ENCODE results near the gene DIDO1.
"Not testable (repeated sequence)": the region's sequence is repeated elsewhere in the genome, so short reads cannot be mapped to it uniquely, and the experiment has no call there.

Gene DIDO1

DNA sequence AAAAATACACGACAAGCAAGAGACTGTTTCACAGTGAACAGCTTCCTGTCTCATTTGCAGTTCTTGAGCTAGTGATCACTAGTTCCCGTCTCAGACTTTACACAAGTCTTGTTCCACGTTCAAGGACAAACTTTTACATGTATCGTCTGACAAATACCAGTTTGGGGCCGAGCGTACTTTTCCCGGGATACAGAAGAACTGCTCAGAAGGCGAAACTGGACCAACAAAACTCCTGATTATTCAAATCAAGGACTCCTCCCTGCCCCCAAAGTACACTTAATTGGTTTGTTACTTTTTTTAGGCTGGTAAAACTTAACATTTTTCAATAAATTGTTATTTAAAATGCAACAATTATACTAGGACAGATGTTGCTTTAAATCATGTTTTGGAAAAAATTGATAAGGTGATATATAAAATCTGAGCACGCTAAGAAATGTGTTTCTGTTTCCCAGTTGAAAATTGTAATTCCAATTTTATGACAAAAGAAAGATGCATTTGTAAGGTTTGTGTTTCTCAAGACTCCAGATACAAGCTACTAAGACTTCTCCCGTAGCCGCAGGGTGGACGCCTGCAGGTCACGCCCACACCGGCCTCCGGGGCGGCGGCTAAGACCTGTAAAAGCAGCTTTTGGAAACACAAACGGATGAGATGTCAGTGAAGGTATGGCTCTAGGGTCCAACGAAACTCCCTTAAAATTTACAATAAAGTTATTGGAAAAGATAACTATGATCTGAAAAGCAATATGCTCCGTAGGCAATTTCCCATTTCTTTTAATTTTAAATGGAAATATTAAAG, 47.9 kb downstream of the DIDO1 start:
- no peak for DNase-seq (ENCODE audit: low read depth)

DNA sequence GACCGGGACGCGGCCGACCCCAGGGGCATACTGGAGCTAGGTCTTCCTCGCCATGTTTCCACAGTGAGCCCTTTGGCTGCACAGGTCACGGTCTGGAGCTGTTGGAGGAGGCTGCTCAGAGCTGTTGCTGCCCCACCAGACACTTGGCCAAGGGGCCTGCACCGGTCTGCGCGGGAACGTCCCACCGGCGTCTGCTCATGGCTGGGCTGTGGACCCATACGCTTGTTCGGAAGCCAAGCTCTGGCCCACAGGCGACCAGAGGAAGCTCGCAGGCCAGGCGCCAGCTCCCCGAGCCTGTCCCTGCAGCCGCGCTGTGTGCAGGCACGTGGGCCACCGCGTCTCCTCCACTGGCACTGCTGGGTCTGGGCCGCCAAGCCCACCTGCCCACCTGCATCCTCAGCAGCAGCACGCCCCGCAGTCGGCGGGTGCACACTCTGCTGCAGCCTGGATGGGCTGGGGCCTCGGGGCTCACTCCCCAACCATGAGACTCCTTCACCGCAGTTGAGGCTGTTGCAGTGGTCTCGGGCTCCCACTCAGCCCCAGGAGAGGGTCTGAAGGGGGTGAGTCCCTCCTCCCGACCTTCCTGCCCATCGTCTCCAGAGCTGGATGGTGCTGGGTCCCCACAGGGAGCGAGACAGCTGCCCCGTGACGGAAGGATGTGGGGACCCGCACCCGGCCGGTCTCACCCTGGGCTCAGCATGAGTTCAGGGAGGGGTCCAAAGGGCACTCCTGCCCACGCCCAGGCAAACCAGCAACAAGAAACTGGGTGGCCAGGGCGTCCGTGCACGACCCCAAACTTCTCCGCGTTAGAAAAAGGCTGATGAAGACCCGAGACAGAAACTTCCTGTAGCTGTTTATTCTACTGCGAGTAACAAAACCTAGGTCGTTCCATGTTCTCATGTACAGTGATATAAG, 49.1 kb downstream of the DIDO1 start:
- DNase-seq (ENCODE audit: low read depth), result no peak

DNA sequence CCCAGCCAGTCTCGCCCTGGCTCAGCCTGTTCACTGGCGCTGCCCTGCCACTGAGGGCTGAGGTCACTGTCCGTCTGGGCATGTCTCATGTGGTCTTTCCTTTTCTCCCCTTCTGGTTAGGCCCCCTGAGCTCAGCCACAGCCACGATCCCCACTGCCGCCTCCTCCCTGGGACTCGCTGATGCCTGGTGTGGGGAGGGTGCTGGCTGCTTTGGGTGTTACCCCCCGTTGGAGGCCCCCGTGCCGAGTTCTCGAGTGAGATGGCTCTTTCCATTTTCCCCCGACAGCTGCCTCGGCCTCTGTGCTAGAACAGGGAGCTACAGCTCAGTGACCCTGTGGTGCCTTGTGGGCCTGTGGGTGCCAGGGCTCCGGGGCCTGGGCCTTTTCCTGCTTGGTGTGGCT, 49.8 kb downstream of the DIDO1 start:
- no peak for DNase-seq (ENCODE audit: low read depth)

DNA sequence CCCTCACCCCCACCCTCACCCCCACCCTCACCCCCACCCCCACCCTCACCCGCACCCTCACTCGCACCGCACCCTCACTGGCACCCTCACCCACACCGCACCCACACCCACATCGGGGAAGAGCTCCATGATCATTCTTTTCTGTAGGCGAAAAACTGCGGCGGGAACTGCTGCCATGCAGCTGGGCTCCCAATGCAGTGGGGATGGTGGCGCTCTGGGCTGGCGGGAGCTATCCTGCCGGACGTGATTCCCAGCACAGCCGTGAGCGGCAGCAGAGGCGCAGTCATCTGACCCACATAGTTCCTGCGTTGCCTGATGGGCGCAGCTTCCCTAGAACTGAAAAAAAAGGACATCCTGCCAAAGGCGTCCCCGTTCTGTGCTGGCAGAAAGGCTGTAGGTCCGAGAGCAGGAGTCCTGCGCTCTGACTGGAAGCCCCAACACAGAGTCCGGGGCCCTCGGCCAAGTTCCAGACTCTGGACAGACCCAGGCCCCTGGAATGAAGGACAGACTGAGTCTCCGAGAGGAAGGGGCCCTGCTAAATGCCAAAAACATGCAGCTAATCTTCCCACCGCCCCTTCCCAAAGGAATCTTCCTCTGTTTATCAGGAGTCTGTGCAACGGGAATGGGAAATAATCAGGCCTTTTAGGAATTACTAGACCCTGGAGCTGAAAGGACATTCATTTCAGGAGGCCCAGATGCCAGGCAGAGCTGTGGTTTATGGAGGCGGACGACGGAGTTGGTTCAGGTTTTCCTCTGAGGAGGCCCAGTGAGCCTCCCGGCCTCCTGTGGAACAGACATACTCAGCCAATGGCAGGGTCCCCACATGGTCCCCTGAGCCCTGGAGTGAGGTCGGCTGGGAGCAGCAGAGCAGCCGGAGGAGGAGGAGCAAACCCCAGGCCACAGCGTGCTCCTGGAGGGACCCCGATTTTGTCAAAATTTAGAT, 50.6 kb downstream of the DIDO1 start:
- no peak for DNase-seq (ENCODE audit: low read depth)

DNA sequence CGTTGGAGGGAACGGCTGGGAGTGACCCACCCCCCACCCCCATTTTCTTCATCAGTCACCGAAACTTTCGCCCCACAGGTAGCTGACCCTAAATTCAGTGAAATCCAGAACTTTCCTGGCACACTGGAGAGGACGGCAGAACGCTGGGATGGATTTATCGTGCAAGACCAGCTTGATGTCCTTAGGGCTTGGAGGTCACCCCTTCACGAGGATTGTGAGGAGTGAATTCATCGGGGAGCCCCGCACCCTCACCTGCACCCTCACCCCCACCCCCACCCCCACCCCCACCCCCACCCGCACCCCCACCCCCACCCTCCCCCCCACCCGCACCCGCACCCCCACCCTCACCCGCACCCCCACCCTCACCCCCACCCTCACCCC, 51.4 kb downstream of the DIDO1 start:
- no peak for DNase-seq (ENCODE audit: low read depth)

DNA sequence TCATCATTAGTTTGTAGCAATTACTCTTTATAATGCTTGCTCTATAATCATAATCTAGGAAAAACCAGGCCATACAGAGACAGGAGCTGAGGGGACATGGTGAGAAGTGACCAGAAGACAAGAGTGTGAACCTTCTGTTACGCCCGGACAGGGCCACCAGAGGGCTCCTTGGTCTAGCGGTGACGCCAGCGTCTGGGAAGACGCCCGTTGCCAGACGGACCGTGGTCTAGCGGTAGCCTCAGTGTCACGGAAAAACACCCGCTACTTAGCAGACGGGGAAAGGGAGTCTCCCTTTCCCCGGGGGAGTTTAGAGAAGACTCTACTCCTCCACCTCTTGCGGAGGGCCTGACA, 52.6 kb downstream of the DIDO1 start:
- DNase-seq (ENCODE audit: low read depth), result peak; percentile 14

DNA sequence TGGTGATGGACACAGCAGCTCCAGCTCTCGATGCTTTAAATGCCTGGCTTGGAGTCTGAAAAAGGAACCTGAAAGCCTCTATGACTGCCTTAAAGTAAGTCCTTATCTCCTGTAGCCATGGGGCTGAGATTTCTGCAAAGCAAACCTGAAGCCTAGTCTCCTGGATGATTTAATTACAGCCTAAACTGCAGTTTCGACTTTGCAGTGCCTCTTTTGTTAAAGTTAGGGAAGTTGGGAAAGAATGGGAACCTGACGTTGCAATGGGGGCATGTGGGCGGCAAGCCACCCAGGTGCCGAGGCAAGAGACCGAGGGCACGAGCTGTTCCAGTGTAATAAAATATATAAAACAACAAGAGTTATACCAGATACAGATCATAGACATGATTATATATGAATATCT, 53.0 kb downstream of the DIDO1 start:
- no peak for DNase-seq (ENCODE audit: low read depth)

DNA sequence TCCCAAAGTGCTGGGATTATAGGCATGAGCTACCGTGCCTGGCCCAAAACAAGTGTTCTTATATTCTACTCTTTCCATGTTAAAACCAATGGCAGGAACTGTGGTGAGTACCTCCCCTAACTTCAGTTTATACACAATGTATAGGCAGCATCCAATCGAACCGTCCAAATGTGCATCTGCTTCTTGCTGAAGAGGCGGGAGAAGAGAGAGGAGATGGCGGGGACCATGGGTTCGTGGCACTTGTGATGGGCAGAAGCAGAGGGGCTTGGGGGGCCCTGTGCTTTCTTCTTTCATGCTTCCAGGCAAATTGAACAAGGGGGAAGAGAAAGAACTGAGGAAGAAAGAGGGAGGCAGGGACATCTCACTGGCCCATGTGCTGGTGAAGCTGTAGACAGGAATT, 53.4 kb downstream of the DIDO1 start:
- no peak for DNase-seq (ENCODE audit: low read depth)

DNA sequence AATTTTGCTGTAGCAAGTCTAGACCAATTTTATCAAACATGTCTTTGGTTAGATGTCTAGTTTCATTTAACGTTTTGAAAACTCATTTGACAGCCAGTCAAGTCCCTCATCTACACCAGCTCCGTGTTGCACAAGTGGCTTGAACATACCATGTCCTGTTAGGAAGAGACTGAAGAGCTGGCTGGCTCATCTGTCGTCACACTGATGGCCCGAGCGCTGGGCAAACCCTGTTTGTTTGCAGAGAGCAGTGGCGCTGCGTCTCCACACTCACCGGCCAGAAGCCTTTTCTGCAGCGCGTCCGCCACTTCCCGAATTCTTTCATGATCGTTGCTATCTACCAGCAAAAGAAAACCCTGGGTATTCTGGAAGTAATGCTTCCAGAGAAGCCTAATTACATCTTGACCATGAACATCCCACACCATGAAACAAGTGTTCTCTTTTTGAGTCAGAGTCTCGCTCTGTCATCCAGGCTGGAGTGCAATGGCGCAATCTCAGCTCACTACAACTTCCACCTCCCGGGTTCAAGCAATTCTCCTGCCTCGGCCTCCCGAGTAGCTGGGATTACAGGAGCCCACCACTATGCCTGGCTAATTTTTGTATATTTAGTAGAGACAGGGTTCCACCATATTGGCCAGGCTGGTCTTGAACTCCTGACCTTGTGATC, 54.0 kb downstream of the DIDO1 start:
- DNase-seq (ENCODE audit: low read depth), result no peak

DNA sequence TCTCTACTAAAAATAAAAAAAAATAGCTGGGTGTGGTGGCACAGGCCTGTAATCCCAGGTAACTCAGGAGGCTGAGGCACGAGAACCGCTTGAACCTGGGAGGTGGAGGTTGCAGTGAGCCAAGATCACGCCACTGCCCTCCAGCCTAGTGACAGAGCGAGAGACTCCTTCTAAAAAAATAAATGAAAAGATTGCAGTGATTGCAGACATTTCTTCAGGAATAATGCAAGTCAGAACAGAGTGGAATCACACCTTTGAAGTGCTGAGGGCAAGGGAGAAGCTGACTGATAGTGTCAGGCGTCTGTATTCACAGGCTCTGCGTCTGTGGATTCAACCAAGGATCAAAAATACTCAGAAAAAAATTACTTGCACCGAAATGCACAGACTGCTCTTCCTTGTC, 62.1 kb downstream of the DIDO1 start:
- DNase-seq (ENCODE audit: low read depth), result no peak

DNA sequence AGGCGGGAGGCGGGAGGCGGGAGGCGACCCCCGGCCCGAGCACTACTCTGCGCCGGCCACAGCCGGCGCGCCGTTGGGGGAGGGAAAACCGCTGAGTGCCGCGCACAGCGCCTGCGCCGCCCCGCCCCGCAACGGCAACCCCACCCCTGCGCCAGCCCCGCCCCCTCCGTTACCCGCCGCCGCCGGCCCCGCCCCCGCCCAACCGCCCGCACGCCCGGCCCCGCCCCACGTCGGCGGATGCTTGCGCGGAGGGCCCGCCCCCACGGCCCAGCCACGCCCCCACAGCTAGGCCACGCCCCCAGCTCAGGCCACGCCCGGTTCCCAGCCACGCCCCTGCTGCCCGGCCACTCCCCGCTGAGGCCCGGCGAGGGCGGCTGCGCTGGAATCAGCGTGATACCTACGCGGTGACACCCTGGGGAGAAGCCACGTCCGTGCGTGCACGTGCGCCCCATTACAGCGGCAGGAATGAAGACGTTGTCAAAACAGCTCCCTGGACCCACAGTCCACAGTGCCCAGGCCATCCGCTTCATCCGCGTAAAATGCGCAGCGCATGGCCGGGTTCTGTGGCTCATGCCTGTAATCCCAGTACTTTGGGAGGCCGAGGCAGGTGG, 64.5 kb downstream of the DIDO1 start, which contains the start of gene TCFL5:
Gene TCFL5, minus strand, starts transcription at position 97 of the 611 bp plus-strand sequence. CDS start 152 bp downstream, outside the sequence.
- DNase-seq (ENCODE audit: low read depth), result peak; percentile 94

DNA sequence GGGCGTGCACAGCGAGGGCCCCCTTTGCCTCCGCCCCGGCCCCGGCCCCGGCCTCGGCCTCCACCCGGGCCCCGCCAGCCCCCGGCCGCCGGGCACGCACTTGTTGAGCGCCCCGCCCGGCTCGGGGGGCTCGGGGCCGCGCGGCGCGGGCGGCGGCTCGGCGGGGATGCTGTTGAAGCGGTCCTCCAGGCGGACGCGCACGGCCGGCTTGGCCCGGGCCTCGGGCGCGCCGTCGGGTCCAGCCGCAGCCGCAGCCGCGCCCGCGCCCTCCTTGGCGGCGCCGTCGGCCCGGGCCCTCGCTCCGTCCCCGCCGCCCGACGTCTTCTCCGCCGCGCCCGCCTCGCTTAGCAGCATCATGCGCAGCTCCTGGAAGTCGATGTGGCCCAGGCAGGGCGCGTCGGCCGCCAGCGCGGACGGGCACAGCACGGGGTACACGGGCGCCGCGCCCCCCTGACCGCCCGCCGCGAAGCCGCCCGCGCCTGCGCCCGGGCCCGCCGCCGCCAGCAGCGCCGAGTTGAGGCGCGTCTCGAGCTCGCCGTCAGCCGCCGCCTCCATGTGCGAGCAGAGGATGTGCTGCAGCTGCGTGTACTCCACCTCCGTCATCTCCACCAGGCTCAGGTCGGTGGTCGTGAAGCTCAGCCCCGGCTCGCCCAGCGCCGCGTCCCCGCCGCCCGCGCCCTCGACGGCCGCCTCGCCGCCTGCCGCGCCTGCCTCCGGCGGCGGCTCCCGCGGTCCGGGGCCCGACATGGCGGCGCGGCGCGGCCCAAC, 65.2 kb downstream of the DIDO1 start:
- peak; percentile 23 for DNase-seq (ENCODE audit: low read depth)

DNA sequence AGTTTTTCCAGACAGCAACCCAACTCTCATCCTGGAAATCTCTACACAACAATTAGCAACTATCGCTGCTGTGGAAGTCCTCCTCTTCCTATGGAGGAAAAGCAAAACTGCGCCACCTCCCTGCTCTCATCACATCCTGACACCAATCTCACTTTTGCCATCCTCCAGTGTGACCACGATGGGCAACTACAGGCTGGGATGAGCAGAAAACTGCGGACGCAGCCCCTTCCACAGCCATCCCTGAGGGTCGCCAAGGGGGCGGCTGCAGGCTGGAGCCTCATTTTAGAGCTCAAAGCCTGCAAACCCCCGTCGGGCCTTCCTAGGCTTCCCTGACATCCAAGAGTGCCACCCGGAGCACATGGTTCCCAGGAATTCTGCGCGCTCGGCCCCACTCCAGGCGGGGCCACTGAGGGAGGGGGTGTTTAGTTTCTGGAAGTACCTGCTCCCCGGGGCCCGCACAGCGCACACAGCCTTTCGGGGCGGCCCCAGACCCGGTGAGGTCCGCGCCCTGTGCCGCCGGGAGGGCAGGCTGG, 65.8 kb downstream of the DIDO1 start:
- DNase-seq (ENCODE audit: low read depth), result no peak

DNA sequence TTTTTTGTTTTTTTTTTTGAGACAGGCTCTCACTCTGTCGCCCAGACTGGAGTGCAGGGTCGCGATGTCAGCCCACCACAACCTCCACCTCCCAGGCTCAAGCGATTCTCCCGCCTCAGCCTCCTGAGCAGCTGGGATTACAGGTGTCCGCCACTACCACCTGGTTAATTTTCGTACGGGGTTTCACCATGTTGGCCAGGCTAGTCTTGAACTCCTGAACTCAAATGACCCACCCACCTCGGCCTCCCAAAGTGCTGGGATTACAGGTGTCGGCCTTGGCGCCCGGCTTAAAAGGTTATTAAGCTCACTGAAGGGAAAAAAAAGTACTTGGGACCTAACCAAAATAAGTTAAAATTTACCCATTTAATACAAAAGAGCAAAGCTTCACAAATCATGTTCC, 66.6 kb downstream of the DIDO1 start:
- no peak for DNase-seq (ENCODE audit: low read depth)

DNA sequence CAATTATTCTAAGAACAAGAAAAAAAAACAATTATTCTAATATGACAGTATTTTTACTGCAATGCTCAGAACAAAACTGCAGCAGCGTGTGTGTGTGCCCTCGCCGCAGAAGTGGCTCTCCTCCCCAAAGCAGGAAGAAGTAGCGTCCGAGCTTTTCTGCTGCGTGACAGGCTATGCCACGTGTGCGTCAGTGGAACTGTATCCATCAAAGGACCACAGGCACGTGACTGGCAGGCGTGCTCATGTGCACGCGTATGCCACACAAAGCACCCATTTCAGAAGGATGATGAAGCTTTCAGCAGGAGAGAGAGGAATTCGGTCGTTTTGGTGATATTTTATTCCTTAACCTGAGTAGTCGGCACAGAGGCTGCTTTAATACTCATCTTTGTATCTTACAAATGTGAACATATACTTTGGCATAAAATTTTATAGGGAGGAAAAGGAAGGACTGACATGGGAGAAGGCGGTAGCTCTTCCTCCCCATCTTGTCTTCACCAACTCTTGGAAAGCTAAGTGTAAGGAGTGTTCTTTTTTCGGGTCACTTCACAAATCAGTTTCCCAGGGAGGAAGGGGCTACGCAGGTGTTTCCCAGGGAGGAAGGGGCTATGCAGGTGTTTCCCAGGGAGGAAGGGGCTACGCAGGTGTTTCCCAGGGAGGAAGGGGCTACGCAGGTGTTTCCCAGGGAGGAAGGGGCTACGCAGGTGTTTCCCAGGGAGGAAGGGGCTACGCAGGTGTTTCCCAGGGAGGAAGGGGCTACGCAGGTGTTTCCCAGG, 68.1 kb downstream of the DIDO1 start:
- DNase-seq (ENCODE audit: low read depth), result no peak

DNA sequence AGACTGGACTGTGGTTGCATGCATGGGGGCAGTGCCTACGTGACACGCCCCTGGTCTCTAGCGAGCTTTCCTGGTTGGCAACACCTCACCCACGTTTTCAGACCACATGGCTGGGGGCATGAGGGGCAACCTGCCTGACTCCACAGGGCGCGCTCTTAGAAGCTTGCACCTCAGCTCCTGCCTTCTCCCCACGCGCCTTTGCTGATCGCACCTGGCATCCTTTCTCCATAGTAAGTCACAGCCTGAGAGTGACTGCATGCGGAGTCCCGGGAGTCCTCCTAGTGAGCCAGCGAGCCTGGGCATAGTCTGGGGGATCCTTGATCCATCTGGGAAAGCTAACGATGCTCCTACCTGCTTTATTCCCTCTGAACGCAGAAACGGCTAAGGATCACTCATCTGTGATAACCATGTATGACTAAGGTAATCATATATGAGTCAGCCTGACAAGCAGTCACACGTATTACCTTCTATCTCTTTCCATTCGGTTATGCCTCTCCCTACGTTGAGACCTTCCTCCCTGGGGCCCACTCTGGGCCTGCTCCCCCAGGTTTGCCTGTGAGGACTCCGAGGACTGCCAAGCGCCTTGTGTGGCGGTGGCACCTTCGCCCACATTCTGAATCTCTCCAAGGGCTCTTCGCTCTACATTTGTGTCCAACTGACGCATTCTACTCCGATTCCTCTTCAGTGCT, 69.2 kb downstream of the DIDO1 start:
- no peak for DNase-seq (ENCODE audit: low read depth)

DNA sequence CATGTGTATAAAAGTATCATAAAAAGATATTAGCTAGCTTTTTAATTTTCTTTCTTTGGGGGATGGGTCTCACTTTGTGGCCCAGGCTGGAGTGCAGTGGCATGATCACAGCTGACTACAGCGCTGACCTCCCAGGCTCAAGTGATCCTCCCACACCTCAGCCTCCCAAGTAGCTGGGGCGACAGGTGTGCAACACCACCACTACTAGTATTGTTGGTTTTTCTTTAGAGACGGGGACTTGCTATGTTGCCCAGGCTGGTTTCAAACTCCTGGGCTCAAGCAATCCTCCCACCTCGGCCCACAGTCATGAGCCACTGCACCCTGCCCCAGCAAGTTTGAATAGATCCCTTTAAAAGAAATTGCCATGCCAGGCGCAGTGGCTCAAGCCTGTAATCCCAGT, 71.2 kb downstream of the DIDO1 start:
- DNase-seq (ENCODE audit: low read depth), result no peak

DNA sequence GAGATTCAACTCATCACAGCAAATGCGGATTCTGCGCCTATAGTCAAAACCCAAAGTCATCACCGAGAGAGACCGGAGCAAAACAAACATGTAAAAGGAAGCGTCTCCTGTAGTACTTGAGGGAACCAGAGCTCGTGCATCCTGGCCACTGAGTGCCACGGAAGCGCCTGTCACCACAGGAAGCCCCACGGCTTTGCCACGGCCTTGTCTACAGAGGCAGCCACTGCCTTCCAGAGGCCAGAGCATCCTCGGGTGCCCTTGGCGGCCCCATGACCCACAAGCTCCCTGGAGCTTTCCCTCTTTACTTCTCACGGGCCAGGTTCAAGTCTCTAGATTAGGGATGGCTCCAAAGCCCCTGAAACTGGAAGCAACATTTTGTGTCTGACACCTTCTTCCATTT, 72.2 kb downstream of the DIDO1 start:
- DNase-seq (ENCODE audit: low read depth), result no peak

DNA sequence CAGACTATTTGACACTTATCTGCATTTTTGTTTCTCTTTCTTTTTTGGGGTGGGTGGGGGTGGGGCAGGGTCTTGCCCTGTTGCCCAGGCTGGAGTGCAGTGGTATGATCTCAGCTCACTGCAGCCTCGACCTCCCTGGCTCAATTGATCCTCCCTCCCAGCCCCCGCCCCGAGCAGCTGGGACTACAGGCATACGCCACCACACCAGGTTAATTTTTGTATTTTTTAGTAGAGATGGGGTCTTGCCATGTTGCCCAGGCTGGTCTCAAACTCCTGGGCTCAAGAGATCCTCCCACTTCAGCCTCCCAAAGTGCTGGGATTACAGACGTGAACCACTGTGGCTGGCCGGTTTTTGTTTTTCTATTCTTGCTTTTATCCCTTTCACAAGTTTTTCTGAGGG, 73.0 kb downstream of the DIDO1 start:
- DNase-seq (ENCODE audit: low read depth), result not testable (repeated sequence)

All from activated T-cell treated with anti-CD3 and anti-CD28 coated beads for 1 hour (primary cell).